Measurements from ENCODE around the gene DDX47. TPM values are rescaled to one million over a fixed set of nuclear protein-coding genes. Genes with fewer than 3 reads are reported as not detected.

Gene DDX47
- total and polyA plus RNA-seq, 10 of the 15 experiments (the other 5 are each of a cell fraction or from before 2014, with no cell fraction given) = 84.8 to 266 (median 120) TPM

- TF ChIP-seq E2F8 (IDR thresholded peaks at IDR 0.05; ENCODE audit: low read depth, partially characterized antibody) (peak; percentile 57), ZNF24 (IDR thresholded peaks at IDR 0.05) (no peak), ZSCAN29 (IDR thresholded peaks at IDR 0.05) (no peak), MEF2A (IDR thresholded peaks at IDR 0.05; ENCODE audit: insufficient read depth, low read depth, low read length) (no peak), CBX3 (IDR thresholded peaks at IDR 0.05; ENCODE audit: borderline replicate concordance, low read depth) (no peak), BRCA1 (IDR thresholded peaks at IDR 0.05; ENCODE audit: low read depth, low read length) (0 out of 2 replicates have a peak, but pooled peaks have one; percentile 33), ZNF687 (IDR thresholded peaks at IDR 0.05) (peak; percentile 43; the same call in 1 of the 2 replicates), POU2F2 (IDR thresholded peaks at IDR 0.05; ENCODE audit: borderline replicate concordance, low read depth, low read length) (no peak), ZNF622 (IDR thresholded peaks at IDR 0.05) (no peak), STAT1 (conservative IDR thresholded peaks at IDR 0.05) (0 out of 2 replicates have a peak, but pooled peaks have one; percentile 67), FOS (IDR thresholded peaks at IDR 0.05; ENCODE audit: borderline replicate concordance, extremely low read depth, insufficient read length) (no peak), NFXL1 (IDR thresholded peaks at IDR 0.05; ENCODE audit: borderline replicate concordance) (no peak), RAD21 (IDR thresholded peaks at IDR 0.05; ENCODE audit: insufficient read depth, low read depth, low read length) (peak; percentile 48; the same call in 1 of the 2 replicates), CEBPB (IDR thresholded peaks at IDR 0.05; ENCODE audit: borderline replicate concordance in 1 of 2, low read depth in 2 of 2, low read length in 2 of 2) (no peak), IRF4 (IDR thresholded peaks at IDR 0.05; ENCODE audit: low read depth, low read length) (0 out of 2 replicates have a peak, but pooled peaks have one; percentile 35), PML (IDR thresholded peaks at IDR 0.05; ENCODE audit: low read length) (peak; percentile 60; the same call in 1 of the 2 replicates)
These were observed at the start of gene DDX47 (continued) for GRCh38 chr12:12813120-12814101.

Measured in GM12878 (cell line).